ENCODE results near the gene TAGLN3. TPM values are rescaled to one million over a fixed set of nuclear protein-coding genes. Genes with fewer than 3 reads are reported as not detected.

The TAGLN3 gene
- total RNA-seq, 2 donors from 2014 or later = 1.8 TPM; not detected in 1

DNA sequence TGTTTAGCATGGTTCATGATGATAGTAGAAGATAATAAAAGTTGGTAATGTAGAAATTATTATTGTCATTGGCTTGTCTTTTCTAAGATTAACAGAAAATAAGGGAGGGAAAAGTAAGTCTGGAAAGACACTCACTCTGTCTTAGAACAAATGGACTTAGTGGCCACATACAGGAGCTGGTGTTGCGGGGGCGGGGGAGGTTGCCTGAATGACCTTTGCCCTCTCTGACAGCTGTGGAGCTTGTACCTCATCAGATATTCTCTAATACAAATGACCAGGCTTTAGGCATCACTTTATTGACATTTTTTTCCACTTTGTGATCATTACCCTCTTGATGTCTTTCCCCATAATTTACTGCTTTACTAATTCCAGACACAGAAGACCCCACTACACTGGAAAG lies 5.9 kb downstream of the TAGLN3 start:
- H3K9ac ChIP-seq (ENCODE audit: low read depth in 2 of 2, low read length in 2 of 2) = no peak overlapping the region
- no peaks in the 10 kb centered on the region for H3K4me1 ChIP-seq
- DNase-seq = no peak
- H3K9me3 ChIP-seq = no peaks in the 10 kb centered on the region
- H3K27ac ChIP-seq = no peak overlapping the region
- H3K4me3 ChIP-seq = no peak overlapping the region
- H3K36me3 ChIP-seq = no peaks in the 10 kb centered on the region
- intact Hi-C loops (cut with DNase I) = no loop called here
- TF ChIP-seq, protein P1, sequence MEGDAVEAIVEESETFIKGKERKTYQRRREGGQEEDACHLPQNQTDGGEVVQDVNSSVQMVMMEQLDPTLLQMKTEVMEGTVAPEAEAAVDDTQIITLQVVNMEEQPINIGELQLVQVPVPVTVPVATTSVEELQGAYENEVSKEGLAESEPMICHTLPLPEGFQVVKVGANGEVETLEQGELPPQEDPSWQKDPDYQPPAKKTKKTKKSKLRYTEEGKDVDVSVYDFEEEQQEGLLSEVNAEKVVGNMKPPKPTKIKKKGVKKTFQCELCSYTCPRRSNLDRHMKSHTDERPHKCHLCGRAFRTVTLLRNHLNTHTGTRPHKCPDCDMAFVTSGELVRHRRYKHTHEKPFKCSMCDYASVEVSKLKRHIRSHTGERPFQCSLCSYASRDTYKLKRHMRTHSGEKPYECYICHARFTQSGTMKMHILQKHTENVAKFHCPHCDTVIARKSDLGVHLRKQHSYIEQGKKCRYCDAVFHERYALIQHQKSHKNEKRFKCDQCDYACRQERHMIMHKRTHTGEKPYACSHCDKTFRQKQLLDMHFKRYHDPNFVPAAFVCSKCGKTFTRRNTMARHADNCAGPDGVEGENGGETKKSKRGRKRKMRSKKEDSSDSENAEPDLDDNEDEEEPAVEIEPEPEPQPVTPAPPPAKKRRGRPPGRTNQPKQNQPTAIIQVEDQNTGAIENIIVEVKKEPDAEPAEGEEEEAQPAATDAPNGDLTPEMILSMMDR (IDR thresholded peaks at IDR 0.05) = no peak
- H3K27me3 ChIP-seq = no peaks in the 10 kb centered on the region

DNA sequence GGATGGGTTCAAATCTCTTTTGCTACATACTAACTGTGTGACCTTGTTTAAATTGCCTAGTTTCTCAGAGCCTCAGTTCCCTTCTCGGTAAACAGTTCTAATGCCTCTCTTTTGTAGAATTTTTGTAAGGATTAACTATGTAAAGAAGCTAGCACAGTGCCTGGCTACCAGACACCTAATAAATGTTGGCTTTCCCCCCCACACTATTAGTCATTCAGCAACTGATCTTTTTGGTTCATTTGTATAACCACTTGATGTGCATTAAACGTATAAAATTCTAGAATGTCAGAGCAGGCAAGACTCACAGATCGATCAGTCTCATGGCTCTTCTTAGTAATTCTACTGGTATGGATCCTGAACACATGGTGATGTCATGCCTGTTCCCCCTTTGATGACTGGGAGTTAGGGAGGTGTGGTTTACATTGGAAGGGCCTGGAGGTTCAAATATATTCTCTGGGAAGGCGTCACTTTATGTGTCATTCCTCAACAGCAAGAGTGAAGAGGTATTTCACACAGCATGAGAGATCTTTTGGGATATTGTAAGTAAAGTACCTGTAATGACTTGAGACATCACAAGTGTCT lies 6.5 kb downstream of the TAGLN3 start:
- no peaks in the 10 kb centered on the region for H3K27me3 ChIP-seq
- TF ChIP-seq, protein P1 (IDR thresholded peaks at IDR 0.05) = no peak
- no peaks in the 10 kb centered on the region for H3K9me3 ChIP-seq
- no peak overlapping the region for H3K27ac ChIP-seq
- intact Hi-C loops (cut with DNase I) = no loop called here
- H3K9ac ChIP-seq (ENCODE audit: low read depth in 2 of 2, low read length in 2 of 2) = no peak overlapping the region
- no peaks in the 10 kb centered on the region for H3K4me1 ChIP-seq
- DNase-seq = no peak
- no peak overlapping the region for H3K4me3 ChIP-seq
- H3K36me3 ChIP-seq = no peaks in the 10 kb centered on the region

DNA sequence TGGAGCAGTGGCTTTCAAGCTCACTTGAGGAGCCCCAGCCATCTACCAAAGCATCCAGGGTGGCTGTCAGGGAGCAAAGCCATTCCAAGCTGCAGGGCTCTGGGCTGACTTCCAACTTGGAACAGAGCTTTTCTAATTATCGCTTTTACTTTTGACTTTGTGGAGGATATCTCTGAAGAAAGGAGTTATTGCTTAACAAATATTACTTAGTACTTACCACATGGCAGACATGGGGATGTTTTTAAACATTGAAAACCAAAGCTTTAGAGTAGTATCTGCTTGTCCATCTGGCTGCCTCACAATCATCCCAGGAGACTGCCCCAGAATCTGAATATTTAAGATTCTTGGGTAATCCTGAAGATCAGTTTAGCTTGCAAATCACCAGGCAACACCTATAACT lies 8.9 kb downstream of the TAGLN3 start:
- Histone ChIP-seq H3K27me3 (no peaks in the 10 kb centered on the region), H3K36me3 (no peaks in the 10 kb centered on the region), H3K9ac (ENCODE audit: low read depth in 2 of 2, low read length in 2 of 2) (no peak overlapping the region), H3K4me3 (no peak overlapping the region), H3K4me1 (no peaks in the 10 kb centered on the region), H3K9me3 (no peaks in the 10 kb centered on the region), H3K27ac (no peak overlapping the region)
- TF ChIP-seq, protein P1 (IDR thresholded peaks at IDR 0.05) = no peak
- DNase-seq = no peak
- intact Hi-C loops (cut with DNase I) = no loop called here

DNA sequence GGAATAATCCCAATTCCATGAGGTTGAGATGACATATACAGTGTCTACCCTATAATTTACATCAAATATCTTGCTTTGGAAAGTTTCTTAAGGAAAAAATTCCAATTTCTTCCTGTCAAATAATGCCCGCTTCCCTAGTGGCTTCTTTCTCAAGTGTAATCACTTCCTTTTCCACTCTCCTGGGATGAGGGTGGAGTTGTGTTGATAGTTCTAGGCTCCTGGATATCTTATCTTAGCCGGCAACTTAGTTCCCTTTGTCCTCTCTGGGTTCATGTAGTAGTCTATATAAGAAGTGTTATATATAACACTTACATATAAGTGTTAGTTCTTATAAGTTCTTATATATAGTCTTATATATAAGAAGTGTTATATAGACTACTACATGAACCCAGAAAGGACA lies 10.9 kb downstream of the TAGLN3 start:
- no peak for DNase-seq
- no peaks in the 10 kb centered on the region for H3K36me3 ChIP-seq
- H3K27ac ChIP-seq = no peak overlapping the region
- H3K4me3 ChIP-seq = no peak overlapping the region
- H3K9ac ChIP-seq (ENCODE audit: low read depth in 2 of 2, low read length in 2 of 2) = no peak overlapping the region
- H3K9me3 ChIP-seq = no peaks in the 10 kb centered on the region
- intact Hi-C loops (cut with DNase I) = no loop called here
- TF ChIP-seq, protein P1 (IDR thresholded peaks at IDR 0.05) = no peak
- H3K27me3 ChIP-seq = no peaks in the 10 kb centered on the region
- no peaks in the 10 kb centered on the region for H3K4me1 ChIP-seq

DNA sequence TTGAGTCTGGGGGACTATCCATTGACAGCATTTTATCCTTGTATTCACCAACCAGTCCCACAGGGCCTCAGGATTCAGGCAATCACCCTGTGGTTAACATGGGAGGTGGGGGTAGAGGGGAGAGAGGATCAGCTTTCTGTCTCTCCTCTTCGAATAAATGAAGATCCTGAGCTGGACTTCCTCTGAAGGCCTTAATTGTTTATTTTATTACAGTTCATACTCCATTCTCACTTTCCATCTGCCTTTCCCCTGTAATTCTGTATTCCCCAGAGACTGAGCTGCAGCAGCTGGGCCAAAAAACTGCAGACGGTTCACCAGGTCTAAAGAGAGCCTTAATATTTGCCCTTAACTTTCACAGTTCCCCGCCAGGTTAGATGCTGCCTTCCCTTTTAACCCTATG lies 11.9 kb downstream of the TAGLN3 start:
- Histone ChIP-seq H3K4me1 (no peaks in the 10 kb centered on the region), H3K4me3 (no peak overlapping the region), H3K27ac (no peak overlapping the region), H3K9me3 (no peaks in the 10 kb centered on the region), H3K27me3 (no peaks in the 10 kb centered on the region), H3K9ac (ENCODE audit: low read depth in 2 of 2, low read length in 2 of 2) (no peak overlapping the region), H3K36me3 (no peaks in the 10 kb centered on the region)
- intact Hi-C loops (cut with DNase I) = no loop called here
- DNase-seq = no peak
- TF ChIP-seq, protein P1 (IDR thresholded peaks at IDR 0.05) = no peak
